K562 (cell line): ENCODE data around the gene CYP2A6. TPM values are rescaled to one million over a fixed set of nuclear protein-coding genes. Genes with fewer than 3 reads are reported as not detected.
A peak's percentile ranks its signal among the peaks of the same experiment; 100 is the strongest.

Experiments
- ATAC-seq: fragments of 200-7000 bp; cut with Tn5 transposase; 3 replicates; pipeline ENCODE4 v1.9.1; 2020; ENCODE audit warnings: moderate library complexity
- BruUV-seq: library from RNA; stranded (reverse); fragments of 400-500 nt; replicated peaks from 2 replicates; lab custom pipeline; 2021; lab: Mats Ljungman, UMichigan
- CTCF ChIA-PET: fragments of 300-600 bp; formaldehyde crosslinking; extraction: SDS; loops from one replicate; lab custom pipeline; 2021; ENCODE audit warnings: low intra/inter-chr PET ratio; lab: Yijun Ruan, JAX
- POLR2A ChIA-PET: fragments of 300-600, 350-650 bp; sonication (Branson Sonifier 250); formaldehyde crosslinking; extraction: SDS; loops from one replicate; lab custom pipeline; 2021; ENCODE audit warnings: antibody characterized with exemption, inconsistent platforms; lab: Yijun Ruan, JAX
- DNase-seq, 4 experiments: peaks; one replicate each; pipeline versions ENCODE4 v3.0.0 to v3.0.0-alpha.2; 2011 to 2018; ENCODE audit warnings: low spot score in 3 of 4, mixed read lengths in 3 of 4; ENCODE audit errors: extremely low read depth in 1 of 4
- FAIRE-seq: peaks from 2 replicates; lab custom pipeline; 2011; peaks lifted over from hg19 to GRCh38; lab: Jason Lieb, UNC
- H2AFZ ChIP-seq: 2 replicates; pipeline ENCODE4 v1.6.0; 2011; ENCODE audit warnings: low read depth, low read length, control low read depth, inconsistent platforms
- H3K27ac ChIP-seq: fragments of 200-600 bp; 3 replicates; pipeline ENCODE4 v1.8.0; 2011; ENCODE audit warnings: low read depth, mild to moderate bottlenecking, control low read depth, inconsistent platforms, low read length, moderate library complexity, mixed read lengths; ENCODE audit errors: extremely low read depth
- H3K27me3 ChIP-seq, 2 experiments: fragments of 300-600 bp in 1 of 2; 2 replicates in 1 of 2; 3 replicates in 1 of 2; pipeline versions ENCODE4 v1.6.0 to v1.8.0; 2011; ENCODE audit warnings: inconsistent platforms in 2 of 2, low read length in 2 of 2, mild to moderate bottlenecking in 1 of 2, mixed read lengths in 1 of 2, moderate library complexity in 1 of 2; ENCODE audit not compliant: control insufficient read depth in 2 of 2, insufficient read depth in 2 of 2
- H3K36me3 ChIP-seq: fragments of 300-600 bp; 3 replicates; pipeline ENCODE4 v1.8.0; 2011; ENCODE audit warnings: mild to moderate bottlenecking, low read length, inconsistent platforms; ENCODE audit not compliant: control insufficient read depth, insufficient read depth
- H3K4me1 ChIP-seq, 2 experiments: fragments of 200-600 bp in 1 of 2; replicated peaks in 1 of 2; 2 replicates in 1 of 2; 3 replicates in 1 of 2; pipeline versions ENCODE4 v1.5.1 to v1.8.0; 2011; ENCODE audit warnings: inconsistent platforms in 2 of 2, low read length in 2 of 2, mild to moderate bottlenecking in 1 of 2, mixed read lengths in 1 of 2, moderate library complexity in 1 of 2; ENCODE audit not compliant: control insufficient read depth in 2 of 2, insufficient read depth in 2 of 2
- H3K4me2 ChIP-seq: 2 replicates; pipeline ENCODE4 v1.6.1; 2011; ENCODE audit warnings: low read length, control low read depth, inconsistent platforms, mixed read lengths; ENCODE audit not compliant: insufficient read depth
- H3K4me3 ChIP-seq: fragments of 200-600 bp; sonication (generic), shearing (Covaris generic); 2 replicates; pipeline ENCODE4 v1.5.1; 2016; ENCODE audit warnings: control low read depth, inconsistent platforms
- H3K79me2 ChIP-seq: fragments of 200-600 bp; 3 replicates; pipeline ENCODE4 v1.8.0; 2011; ENCODE audit warnings: low read length, inconsistent platforms; ENCODE audit not compliant: control insufficient read depth, insufficient read depth
- H3K9ac ChIP-seq, 2 experiments: 2 replicates each; pipeline versions ENCODE4 v1.6.0 to v1.6.1; 2011; ENCODE audit warnings: low read depth in 2 of 2, low read length in 2 of 2, control low read depth in 1 of 2, inconsistent platforms in 1 of 2, mild to moderate bottlenecking in 1 of 2, mixed read lengths in 1 of 2; ENCODE audit not compliant: insufficient read depth in 1 of 2
- H3K9me1 ChIP-seq: one replicate; pipeline ENCODE4 v1.6.0; 2011; ENCODE audit warnings: inconsistent platforms, mild to moderate bottlenecking, low read length, moderate library complexity; ENCODE audit not compliant: control insufficient read depth, insufficient read depth
- H3K9me3 ChIP-seq: replicated peaks from 2 replicates; pipeline ENCODE4 v1.5.1; 2011; ENCODE audit warnings: low read depth, low read length, inconsistent platforms; ENCODE audit not compliant: control insufficient read depth, insufficient read depth
- H4K20me1 ChIP-seq: replicated peaks from 2 replicates; pipeline ENCODE4 v1.6.1; 2011; ENCODE audit warnings: low read length, inconsistent platforms, mixed read lengths; ENCODE audit not compliant: control insufficient read depth, insufficient read depth
- ARHGAP35 ChIP-seq: fragments of 450-650 bp; IDR thresholded peaks from 2 replicates; pipeline ENCODE4 v1.6.1; 2018; ENCODE audit not compliant: partially characterized antibody
- CXXC5 ChIP-seq: fragments of 250-450 bp; sonication (Bioruptor Pico); IDR thresholded peaks from 2 replicates; pipeline ENCODE4 v1.8.0; 2022; ENCODE audit warnings: inconsistent platforms, mild to moderate bottlenecking, moderate library complexity
- ETV5 ChIP-seq: sonication (generic); formaldehyde crosslinking; IDR thresholded peaks from 2 replicates; pipeline ENCODE4 v1.4.0; 2020; ENCODE audit warnings: low read depth, mild to moderate bottlenecking, missing genetic modification reagents
- FOXA3 ChIP-seq, 2 experiments: fragments of 450-650 bp in 1 of 2; sonication (generic) in 1 of 2; formaldehyde crosslinking; IDR thresholded peaks in 1 of 2; conservative IDR thresholded peaks in 1 of 2; 2 replicates each; pipeline versions ENCODE4 v1.4.0 to v1.8.0; 2020 to 2022; ENCODE audit warnings: mild to moderate bottlenecking in 2 of 2, missing genetic modification reagents in 1 of 2
- GTF2F1 ChIP-seq: IDR thresholded peaks from 2 replicates; pipeline ENCODE4 v1.6.1; 2011; ENCODE audit warnings: low read depth, low read length, improper control_type of control experiment
- IFI16 ChIP-seq: fragments of 250-450 bp; sonication (Bioruptor Pico); IDR thresholded peaks from 2 replicates; pipeline ENCODE4 v2.1.2; 2022; ENCODE audit warnings: mild to moderate bottlenecking, inconsistent platforms
- PTTG1 ChIP-seq: fragments of 450-650 bp; IDR thresholded peaks from 2 replicates; pipeline ENCODE4 v1.6.1; 2016; ENCODE audit warnings: low read depth, mild to moderate bottlenecking, missing genetic modification characterization, missing compliant biosample characterization
- SREBF2 ChIP-seq: sonication (generic); formaldehyde crosslinking; IDR thresholded peaks from 2 replicates; pipeline ENCODE4 v1.4.0; 2020; ENCODE audit warnings: mild to moderate bottlenecking, missing genetic modification reagents
- STAT5A ChIP-seq: IDR thresholded peaks from 2 replicates; pipeline ENCODE4 v1.6.1; 2012; ENCODE audit warnings: low read length, inconsistent platforms, borderline replicate concordance
- YY1 ChIP-seq, 3 experiments: IDR thresholded peaks; 2 replicates each; pipeline ENCODE4 v1.6.1; 2011; ENCODE audit warnings: low read length in 2 of 3, mild to moderate bottlenecking in 2 of 3, moderate library complexity in 2 of 3, borderline replicate concordance in 1 of 3, control low read depth in 1 of 3, low read depth in 1 of 3; ENCODE audit not compliant: insufficient read depth in 3 of 3, insufficient replicate concordance in 2 of 3, control insufficient read depth in 1 of 3, insufficient read length in 1 of 3; ENCODE audit errors: extremely low read depth in 1 of 3
- ZFP1 ChIP-seq: fragments of 450-650 bp; formaldehyde crosslinking; IDR thresholded peaks from 2 replicates; pipeline ENCODE4 v1.4.0; 2020; ENCODE audit warnings: mild to moderate bottlenecking, mixed read lengths
- ZNF212 ChIP-seq: fragments of 450-650 bp; formaldehyde crosslinking; IDR thresholded peaks from 2 replicates; pipeline ENCODE4 v1.4.0; 2020; ENCODE audit warnings: mild to moderate bottlenecking
- ZNF24 ChIP-seq: fragments of 450-650 bp; IDR thresholded peaks from 2 replicates; pipeline ENCODE4 v1.6.1; 2016
- WGBS: fragments of 100-300 bp; shearing (Covaris generic); methylation state at CpG from one replicate; pipeline ENCODE4 v1.1.6; 2016; ENCODE audit warnings: low coverage, mixed read lengths; ENCODE audit not compliant: insufficient coverage; ENCODE audit errors: missing lambda C conversion rate; 5-methylcytosine and 5-hydroxymethylcytosine counted together
- in situ Hi-C: fragments of 300-500 bp; cut with MboI; formaldehyde crosslinking; loops from 4 replicates; pipeline ENCODE4 v1.15.0; 2018; ENCODE audit warnings: inconsistent platforms, mixed read lengths
- intact Hi-C: fragments of 100-400 bp; cut with micrococcal nuclease; formaldehyde crosslinking; loops from 2 replicates; pipeline ENCODE4 v1.14.2; 2022
- polyA plus RNA-seq, 8 experiments: library from polyadenylated mRNA; depleted of rRNA in 4 of 8; stranded (reverse) in 5 of 8; unstranded in 3 of 8; fragments of >200 nt; fragmentation: Nextera tagmentation in 2 of 8; fragmentation: Illumina TruSeq in 1 of 8; extraction: Ambion mirVana in 2 of 8; extraction: Trizol in 1 of 8; gene quantifications; 2 replicates each; pipeline versions ENCODE4 v1.2.1 to v1.2.3, GENCODE V29; 2011 to 2014; ENCODE audit warnings: inconsistent platforms in 1 of 8, missing spikeins in 1 of 8
- total RNA-seq, 7 experiments: library from RNA; depleted of rRNA in 6 of 7; stranded (reverse); fragments of >200 nt in 6 of 7; fragmentation: Illumina TruSeq in 2 of 7; extraction: Trizol in 2 of 7; gene quantifications; 2 replicates each; pipeline versions ENCODE4 v1.2.1 to v1.2.3, GENCODE V29; 2011 to 2021; ENCODE audit warnings: low replicate concordance in 1 of 7
- TF ChIP-seq, protein P1 (sequence below): fragments of 250-450 bp; sonication (Bioruptor Pico); IDR thresholded peaks from 2 replicates; pipeline ENCODE4 v1.4.0; 2020; ENCODE audit warnings: borderline replicate concordance
- TF ChIP-seq, protein P2 (sequence below): sonication (generic); formaldehyde crosslinking; IDR thresholded peaks from 2 replicates; pipeline ENCODE4 v1.9.0; 2022; ENCODE audit warnings: mild to moderate bottlenecking, missing genetic modification reagents
- TF ChIP-seq, protein P3 (sequence below): fragments of 250-450 bp; sonication (Bioruptor Pico); IDR thresholded peaks from 2 replicates; pipeline ENCODE4 v1.9.0; 2021; ENCODE audit warnings: mild to moderate bottlenecking
- TF ChIP-seq, protein P4 (sequence below): fragments of 250-450 bp; sonication (Bioruptor Pico); IDR thresholded peaks from 2 replicates; pipeline ENCODE4 v1.5.0; 2020; ENCODE audit warnings: mild to moderate bottlenecking, borderline replicate concordance
- TF ChIP-seq, protein P5 (sequence below): fragments of 450-650 bp; formaldehyde crosslinking; IDR thresholded peaks from 2 replicates; pipeline ENCODE4 v1.4.0; 2020; ENCODE audit warnings: mild to moderate bottlenecking

CYP2A6 gene
- total and polyA plus RNA-seq, 9 of the 15 experiments (the other 6 are each of a cell fraction or from before 2014, with no cell fraction given): 0.31 TPM; not detected in 8

DNA sequence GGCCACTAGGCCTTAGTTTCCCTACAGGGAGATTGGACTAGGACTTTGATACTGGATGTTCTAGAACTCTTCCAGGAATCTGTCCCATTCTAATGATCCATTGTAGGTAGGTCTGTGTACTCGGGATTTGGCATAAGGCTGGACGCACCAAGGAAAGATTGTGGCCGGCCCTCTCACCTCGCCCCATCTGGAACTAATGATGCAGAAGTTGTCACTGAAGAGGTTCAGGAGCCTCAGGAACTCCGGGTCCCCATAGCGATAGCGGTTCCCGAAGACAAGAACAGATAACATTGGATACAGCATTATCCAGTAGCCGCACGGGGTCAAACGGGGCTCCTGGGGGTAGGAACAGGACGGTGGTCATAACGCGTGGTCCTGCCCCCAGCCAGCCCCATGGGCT, 40.1 kb downstream of the CYP2A6 start:
- no TSS peak for BruUV-seq
- CTCF ChIA-PET: no interaction called here
- peak; percentile 72 for TF ChIP-seq ZNF24
- no peak for TF ChIP-seq ETV5
- TF ChIP-seq FOXA3 (CRISPR knock-in tag; conservative IDR thresholded peaks at IDR 0.05 in 1 of 2, IDR thresholded peaks at IDR 0.05 in 1 of 2): no peak
- no peak for TF ChIP-seq ZNF212 (CRISPR knock-in tag)
- TF ChIP-seq SREBF2 (CRISPR knock-in tag): no peak
- TF ChIP-seq, protein P1, sequence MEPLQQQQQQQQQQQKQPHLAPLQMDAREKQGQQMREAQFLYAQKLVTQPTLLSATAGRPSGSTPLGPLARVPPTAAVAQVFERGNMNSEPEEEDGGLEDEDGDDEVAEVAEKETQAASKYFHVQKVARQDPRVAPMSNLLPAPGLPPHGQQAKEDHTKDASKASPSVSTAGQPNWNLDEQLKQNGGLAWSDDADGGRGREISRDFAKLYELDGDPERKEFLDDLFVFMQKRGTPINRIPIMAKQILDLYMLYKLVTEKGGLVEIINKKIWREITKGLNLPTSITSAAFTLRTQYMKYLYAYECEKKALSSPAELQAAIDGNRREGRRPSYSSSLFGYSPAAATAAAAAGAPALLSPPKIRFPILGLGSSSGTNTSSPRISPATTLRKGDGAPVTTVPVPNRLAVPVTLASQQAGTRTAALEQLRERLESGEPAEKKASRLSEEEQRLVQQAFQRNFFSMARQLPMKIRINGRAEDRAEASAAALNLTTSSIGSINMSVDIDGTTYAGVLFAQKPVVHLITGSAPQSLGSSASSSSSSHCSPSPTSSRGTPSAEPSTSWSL (CRISPR knock-in tag): no peak
- no peak for TF ChIP-seq STAT5A
- TF ChIP-seq, protein P2, sequence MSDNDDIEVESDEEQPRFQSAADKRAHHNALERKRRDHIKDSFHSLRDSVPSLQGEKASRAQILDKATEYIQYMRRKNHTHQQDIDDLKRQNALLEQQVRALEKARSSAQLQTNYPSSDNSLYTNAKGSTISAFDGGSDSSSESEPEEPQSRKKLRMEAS: 0 out of 2 replicates have a peak, but pooled peaks have one; percentile 5
- TF ChIP-seq, protein P3, sequence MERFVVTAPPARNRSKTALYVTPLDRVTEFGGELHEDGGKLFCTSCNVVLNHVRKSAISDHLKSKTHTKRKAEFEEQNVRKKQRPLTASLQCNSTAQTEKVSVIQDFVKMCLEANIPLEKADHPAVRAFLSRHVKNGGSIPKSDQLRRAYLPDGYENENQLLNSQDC: no peak
- TF ChIP-seq PTTG1 (tag): no peak
- TF ChIP-seq ARHGAP35: no peak
- TF ChIP-seq CXXC5: no peak
- TF ChIP-seq, protein P4, sequence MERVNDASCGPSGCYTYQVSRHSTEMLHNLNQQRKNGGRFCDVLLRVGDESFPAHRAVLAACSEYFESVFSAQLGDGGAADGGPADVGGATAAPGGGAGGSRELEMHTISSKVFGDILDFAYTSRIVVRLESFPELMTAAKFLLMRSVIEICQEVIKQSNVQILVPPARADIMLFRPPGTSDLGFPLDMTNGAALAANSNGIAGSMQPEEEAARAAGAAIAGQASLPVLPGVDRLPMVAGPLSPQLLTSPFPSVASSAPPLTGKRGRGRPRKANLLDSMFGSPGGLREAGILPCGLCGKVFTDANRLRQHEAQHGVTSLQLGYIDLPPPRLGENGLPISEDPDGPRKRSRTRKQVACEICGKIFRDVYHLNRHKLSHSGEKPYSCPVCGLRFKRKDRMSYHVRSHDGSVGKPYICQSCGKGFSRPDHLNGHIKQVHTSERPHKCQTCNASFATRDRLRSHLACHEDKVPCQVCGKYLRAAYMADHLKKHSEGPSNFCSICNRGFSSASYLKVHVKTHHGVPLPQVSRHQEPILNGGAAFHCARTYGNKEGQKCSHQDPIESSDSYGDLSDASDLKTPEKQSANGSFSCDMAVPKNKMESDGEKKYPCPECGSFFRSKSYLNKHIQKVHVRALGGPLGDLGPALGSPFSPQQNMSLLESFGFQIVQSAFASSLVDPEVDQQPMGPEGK (CRISPR knock-in tag): no peak
- no peak for TF ChIP-seq YY1 (IDR thresholded peaks at IDR 0.05; ENCODE audit: borderline replicate concordance in 1 of 3, control insufficient read depth in 1 of 3, extremely low read depth in 1 of 3, insufficient read depth in 3 of 3, insufficient read length in 1 of 3, insufficient replicate concordance in 2 of 3, low read depth in 1 of 3, low read length in 2 of 3)
- TF ChIP-seq, protein P5, sequence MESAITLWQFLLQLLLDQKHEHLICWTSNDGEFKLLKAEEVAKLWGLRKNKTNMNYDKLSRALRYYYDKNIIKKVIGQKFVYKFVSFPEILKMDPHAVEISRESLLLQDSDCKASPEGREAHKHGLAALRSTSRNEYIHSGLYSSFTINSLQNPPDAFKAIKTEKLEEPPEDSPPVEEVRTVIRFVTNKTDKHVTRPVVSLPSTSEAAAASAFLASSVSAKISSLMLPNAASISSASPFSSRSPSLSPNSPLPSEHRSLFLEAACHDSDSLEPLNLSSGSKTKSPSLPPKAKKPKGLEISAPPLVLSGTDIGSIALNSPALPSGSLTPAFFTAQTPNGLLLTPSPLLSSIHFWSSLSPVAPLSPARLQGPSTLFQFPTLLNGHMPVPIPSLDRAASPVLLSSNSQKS (CRISPR knock-in tag): no peak
- no peak for TF ChIP-seq ZFP1 (CRISPR knock-in tag)
- no peak for TF ChIP-seq GTF2F1
- no peak for TF ChIP-seq IFI16 (CRISPR knock-in tag)

More for the DNA sequence above, 40.1 kb downstream of the CYP2A6 start:
- Histone ChIP-seq H3K36me3 (peaks cover 45% of the 10 kb centered on the region), H2AFZ (peak overlapping the region; percentile 33; the same call in 1 of the 2 replicates), H3K9ac (peak overlapping the region; percentile 26 to 46; a peak in 3 of 4 replicates), H3K27ac (peak overlapping the region; percentile 79), H4K20me1 (peaks cover 20% of the 10 kb centered on the region), H3K4me3 (peak overlapping the region; percentile 46), H3K9me1 (peaks cover 12% of the 10 kb centered on the region), H3K27me3 (no peaks in the 10 kb centered on the region), H3K9me3 (no peaks in the 10 kb centered on the region), H3K4me1 (peaks cover 19 to 63% of the 10 kb centered on the region in 2 experiments; a peak in 4 of 5 replicates), H3K4me2 (peak overlapping the region; percentile 74), H3K79me2 (peaks cover 29% of the 10 kb centered on the region)
- POLR2A ChIA-PET: no interaction called here
- FAIRE-seq: no peak
- no peak for ATAC-seq
- intact Hi-C loops: no loop called here
- in situ Hi-C loops: loop anchor here (5.0 kb wide), 1 partner anchor 322 kb away; no protein-coding TSS in a partner anchor
- DNase-seq: peak in 2 of 4 experiments; percentile 13 to 47
- WGBS: 9% methylated on average over 12 of the region's 14 CpGs
